Measurements from ENCODE around the gene ADO.
"Not testable (repeated sequence)": the region's sequence is repeated elsewhere in the genome, so short reads cannot be mapped to it uniquely, and the experiment has no call there.

The ADO gene

DNA sequence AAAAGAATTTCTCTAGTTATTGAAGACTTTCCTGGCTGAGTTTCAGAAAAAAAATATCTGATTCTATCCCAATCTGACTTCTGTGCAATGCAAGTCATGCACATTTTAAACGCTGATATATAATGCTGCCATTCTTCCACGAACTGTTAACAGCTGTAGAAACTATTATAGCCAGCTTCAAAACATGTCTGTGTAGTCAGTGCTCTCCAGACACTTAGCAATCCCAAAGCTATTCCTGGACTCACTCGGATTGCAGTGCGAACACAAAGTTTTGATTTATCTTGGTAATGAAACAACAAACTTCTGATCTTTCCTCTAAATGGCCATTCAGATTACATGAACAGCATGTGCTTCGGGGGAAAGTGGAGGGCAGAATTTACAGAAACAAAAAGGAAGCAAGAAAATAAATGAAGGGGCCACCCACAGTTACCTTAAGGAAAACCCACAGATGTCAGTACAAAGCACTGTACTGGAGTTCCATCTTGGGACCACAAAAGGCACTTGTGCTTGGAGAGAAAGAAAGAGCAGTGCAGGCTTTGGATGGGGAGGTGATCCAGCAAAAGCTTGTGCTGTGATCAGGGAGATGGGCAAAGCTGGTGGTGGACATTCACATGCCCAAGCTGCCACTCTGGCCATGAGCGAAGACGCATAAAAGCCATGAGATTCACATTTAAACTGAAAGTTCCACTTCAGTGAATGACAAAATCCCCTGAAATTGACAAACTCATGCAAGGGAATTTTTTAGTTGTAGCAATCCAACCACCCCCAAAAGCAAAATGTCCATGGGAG is 32.1 kb upstream of the ADO start:
- no peak for DNase-seq
- Histone ChIP-seq H3K4me3 (ENCODE audit: low read depth, low read length) (no peak overlapping the region), H3K27me3 (no peaks in the 10 kb centered on the region; the same call in 1 of the 2 replicates), H3K36me3 (no peaks in the 10 kb centered on the region), H3K4me1 (no peaks in the 10 kb centered on the region), H3K9me3 (no peaks in the 10 kb centered on the region)
- TF ChIP-seq, protein P1, sequence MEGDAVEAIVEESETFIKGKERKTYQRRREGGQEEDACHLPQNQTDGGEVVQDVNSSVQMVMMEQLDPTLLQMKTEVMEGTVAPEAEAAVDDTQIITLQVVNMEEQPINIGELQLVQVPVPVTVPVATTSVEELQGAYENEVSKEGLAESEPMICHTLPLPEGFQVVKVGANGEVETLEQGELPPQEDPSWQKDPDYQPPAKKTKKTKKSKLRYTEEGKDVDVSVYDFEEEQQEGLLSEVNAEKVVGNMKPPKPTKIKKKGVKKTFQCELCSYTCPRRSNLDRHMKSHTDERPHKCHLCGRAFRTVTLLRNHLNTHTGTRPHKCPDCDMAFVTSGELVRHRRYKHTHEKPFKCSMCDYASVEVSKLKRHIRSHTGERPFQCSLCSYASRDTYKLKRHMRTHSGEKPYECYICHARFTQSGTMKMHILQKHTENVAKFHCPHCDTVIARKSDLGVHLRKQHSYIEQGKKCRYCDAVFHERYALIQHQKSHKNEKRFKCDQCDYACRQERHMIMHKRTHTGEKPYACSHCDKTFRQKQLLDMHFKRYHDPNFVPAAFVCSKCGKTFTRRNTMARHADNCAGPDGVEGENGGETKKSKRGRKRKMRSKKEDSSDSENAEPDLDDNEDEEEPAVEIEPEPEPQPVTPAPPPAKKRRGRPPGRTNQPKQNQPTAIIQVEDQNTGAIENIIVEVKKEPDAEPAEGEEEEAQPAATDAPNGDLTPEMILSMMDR (IDR thresholded peaks at IDR 0.05; ENCODE audit: low read depth, low read length): no peak

DNA sequence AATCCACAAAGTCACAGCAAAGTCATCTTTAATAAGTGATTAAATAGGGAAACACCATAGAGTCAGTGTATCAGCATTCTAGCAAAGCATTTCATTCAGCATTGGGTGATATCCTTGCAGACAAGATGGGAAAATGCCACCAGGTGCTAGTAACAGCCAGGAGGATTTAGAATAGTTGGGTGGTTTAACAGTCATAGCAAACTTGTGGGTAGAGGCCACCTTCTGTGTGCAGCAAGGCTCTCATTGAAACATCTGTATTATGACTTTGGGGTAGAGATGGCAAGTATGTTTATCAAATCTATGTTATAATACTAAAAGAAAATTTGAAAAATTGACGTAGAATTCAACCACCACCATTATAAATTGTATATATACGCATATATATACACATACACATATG is 26.4 kb upstream of the ADO start:
- no peak overlapping the region for H3K4me3 ChIP-seq (ENCODE audit: low read depth, low read length)
- no peaks in the 10 kb centered on the region for H3K4me1 ChIP-seq
- no peaks in the 10 kb centered on the region for H3K27me3 ChIP-seq
- TF ChIP-seq, protein P1 (IDR thresholded peaks at IDR 0.05; ENCODE audit: low read depth, low read length): no peak
- DNase-seq: no peak
- H3K9me3 ChIP-seq: no peaks in the 10 kb centered on the region
- H3K36me3 ChIP-seq: no peaks in the 10 kb centered on the region

DNA sequence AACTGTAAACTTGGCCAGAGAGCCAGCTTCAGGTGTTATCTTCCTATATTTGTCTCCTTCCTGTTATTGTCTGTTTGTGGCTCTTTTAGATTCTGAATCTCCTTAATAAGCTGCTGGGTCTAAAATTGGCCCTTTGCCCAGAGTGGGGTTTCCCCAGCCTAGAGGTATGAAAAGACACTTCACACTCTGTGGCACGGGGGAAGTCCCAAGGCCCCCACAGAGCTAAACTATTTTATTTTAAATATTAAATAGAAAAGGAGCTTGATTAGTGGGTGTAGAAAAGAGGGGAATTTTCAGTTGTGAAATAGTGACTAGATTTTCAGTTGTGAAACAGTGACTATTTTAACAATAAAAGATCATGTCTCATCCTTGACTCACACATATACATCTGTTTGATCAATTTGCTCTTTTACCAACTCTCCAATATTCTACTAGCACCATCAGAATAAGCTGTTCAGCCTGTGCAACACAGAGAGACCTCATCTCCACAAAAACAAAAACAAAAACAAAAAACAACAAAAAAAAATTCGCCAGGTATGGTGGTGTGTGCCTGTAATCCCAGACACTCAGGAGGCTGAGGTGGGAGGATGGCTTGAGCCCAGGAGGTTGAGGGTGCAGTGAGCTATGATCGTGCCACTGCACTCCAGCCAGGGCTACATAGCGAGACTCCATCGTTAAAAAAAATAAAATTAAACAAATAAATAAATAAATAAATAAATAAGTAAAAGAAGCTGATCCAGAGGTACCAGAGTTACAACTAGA is 24.9 kb upstream of the ADO start:
- no peak for DNase-seq

DNA sequence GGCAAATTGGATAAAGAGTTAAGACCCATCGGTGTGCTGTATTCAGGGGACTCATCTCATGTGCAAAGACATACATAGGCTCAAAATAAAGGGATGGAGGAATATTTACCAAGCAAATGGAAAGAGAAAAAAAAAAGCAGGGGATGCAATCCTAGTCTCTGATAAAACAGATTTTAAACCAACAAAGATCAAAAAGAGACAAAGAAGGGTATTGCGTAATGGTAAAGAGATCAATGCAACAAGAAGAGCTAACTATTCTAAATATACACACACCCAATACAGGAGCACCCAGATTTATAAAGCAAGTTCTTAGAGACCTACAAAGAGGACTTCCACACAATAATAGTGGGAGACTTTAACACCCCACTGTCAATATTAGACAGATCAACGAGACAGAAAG is 20.0 kb upstream of the ADO start:
- not testable (repeated sequence) for H3K36me3 ChIP-seq; H3K27me3 ChIP-seq; H3K4me1 ChIP-seq; H3K4me3 ChIP-seq (ENCODE audit: low read depth, low read length); H3K9me3 ChIP-seq; DNase-seq

More for the DNA sequence above, 24.9 kb upstream of the ADO start:
- Histone ChIP-seq H3K4me1 (no peaks in the 10 kb centered on the region), H3K36me3 (no peaks in the 10 kb centered on the region), H3K27me3 (no peaks in the 10 kb centered on the region), H3K9me3 (no peaks in the 10 kb centered on the region), H3K4me3 (ENCODE audit: low read depth, low read length) (no peak overlapping the region)
- TF ChIP-seq, protein P1 (IDR thresholded peaks at IDR 0.05; ENCODE audit: low read depth, low read length): no peak

DNA sequence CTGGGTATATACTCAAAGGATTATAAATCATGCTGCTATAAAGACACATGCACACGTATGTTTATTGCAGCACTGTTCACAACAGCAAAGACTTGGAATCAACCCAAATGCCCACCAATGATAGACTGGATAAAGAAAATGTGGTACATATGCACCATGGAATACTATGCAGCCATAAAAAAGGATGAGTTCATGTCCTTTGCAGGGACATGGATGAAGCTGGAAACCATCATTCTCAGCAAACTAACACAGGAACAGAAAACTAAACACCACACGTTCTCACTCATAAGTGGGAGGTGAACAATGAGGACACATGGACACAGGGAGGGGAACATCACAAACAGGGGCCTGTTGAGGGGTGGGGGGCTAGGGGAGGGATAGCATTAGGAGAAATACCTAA is 16.2 kb upstream of the ADO start:
- not testable (repeated sequence) for H3K9me3 ChIP-seq; H3K4me1 ChIP-seq; H3K27me3 ChIP-seq; H3K4me3 ChIP-seq (ENCODE audit: low read depth, low read length); DNase-seq; H3K36me3 ChIP-seq

DNA sequence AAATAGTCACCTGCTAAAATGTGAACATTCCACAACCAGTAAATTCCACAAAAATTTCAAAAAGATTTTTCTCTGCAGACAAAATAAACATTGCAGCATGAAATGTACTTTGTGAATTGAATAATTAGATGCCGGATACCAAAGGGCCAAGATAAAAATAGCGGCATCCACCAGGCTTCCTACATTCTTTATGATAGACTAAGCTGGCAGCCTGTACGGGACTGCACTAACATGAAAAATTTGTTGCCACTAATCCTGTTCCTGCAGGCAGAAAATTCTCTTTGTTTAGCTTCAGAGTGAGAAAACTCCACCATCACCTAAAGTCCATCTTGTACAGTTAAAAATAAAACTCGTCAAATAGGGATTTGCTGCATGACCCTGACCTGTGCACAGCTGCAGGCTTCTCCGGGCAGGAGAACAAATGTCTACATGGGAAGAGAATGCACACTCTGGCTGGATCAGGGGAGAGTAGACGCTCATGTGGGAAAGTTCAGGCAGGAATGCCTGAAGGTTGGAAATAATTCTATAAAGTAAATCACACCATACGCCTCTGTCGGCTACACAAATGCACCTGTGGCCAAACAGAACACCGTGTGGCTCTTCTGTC is 15.6 kb upstream of the ADO start:
- DNase-seq: no peak

More for the DNA sequence above, 15.6 kb upstream of the ADO start:
- Histone ChIP-seq H3K9me3 (no peaks in the 10 kb centered on the region), H3K4me3 (ENCODE audit: low read depth, low read length) (no peak overlapping the region), H3K36me3 (no peaks in the 10 kb centered on the region), H3K4me1 (no peaks in the 10 kb centered on the region), H3K27me3 (no peaks in the 10 kb centered on the region)
- TF ChIP-seq, protein P1 (IDR thresholded peaks at IDR 0.05; ENCODE audit: low read depth, low read length): no peak

Data from BE2C (cell line).